Mesenchymal stem cell (in vitro differentiated cells and primary cell): ENCODE measurements around the gene ZFYVE26.
"Not testable (repeated sequence)": the region's sequence is repeated elsewhere in the genome, so short reads cannot be mapped to it uniquely, and the experiment has no call there.

Source experiments
- DNase-seq: peaks from one replicate; pipeline ENCODE4 v3.0.0-alpha.2; 2013
- H2AFZ ChIP-seq: one replicate; pipeline ENCODE4 v1.6.1; 2013; ENCODE audit warnings: low read depth, mild to moderate bottlenecking, control low read depth, inconsistent platforms, low read length, moderate library complexity
- H2AK5ac ChIP-seq: 2 replicates; pipeline ENCODE4 v1.6.1; 2013; ENCODE audit warnings: low read length, moderate library complexity, mild to moderate bottlenecking, inconsistent platforms; ENCODE audit not compliant: severe bottlenecking
- H2BK120ac ChIP-seq: one replicate; pipeline ENCODE4 v1.6.1; 2013; ENCODE audit warnings: low read depth, mild to moderate bottlenecking, inconsistent platforms, low read length, moderate library complexity
- H2BK12ac ChIP-seq, 2 experiments: one replicate each; pipeline ENCODE4 v1.6.1; 2013; ENCODE audit warnings: inconsistent platforms in 2 of 2, low read length in 2 of 2, mild to moderate bottlenecking in 2 of 2, moderate library complexity in 2 of 2, control low read depth in 1 of 2
- H2BK15ac ChIP-seq: one replicate; pipeline ENCODE4 v1.6.1; 2013; ENCODE audit warnings: mild to moderate bottlenecking, low read depth, inconsistent platforms; ENCODE audit not compliant: poor library complexity, severe bottlenecking
- H2BK5ac ChIP-seq: 2 replicates; pipeline ENCODE4 v1.6.1; 2013; ENCODE audit warnings: low read depth, mild to moderate bottlenecking, low read length, control low read depth, inconsistent platforms; ENCODE audit not compliant: poor library complexity, severe bottlenecking
- H3K14ac ChIP-seq, 2 experiments: one replicate each; pipeline ENCODE4 v1.6.1; 2013; ENCODE audit warnings: inconsistent platforms in 2 of 2, low read length in 2 of 2, control low read depth in 1 of 2, mild to moderate bottlenecking in 1 of 2, moderate library complexity in 1 of 2
- H3K18ac ChIP-seq, 2 experiments: one replicate each; pipeline ENCODE4 v1.6.1; 2013; ENCODE audit warnings: inconsistent platforms in 2 of 2, low read length in 2 of 2, control low read depth in 1 of 2, low read depth in 1 of 2, mild to moderate bottlenecking in 1 of 2
- H3K23ac ChIP-seq, 2 experiments: one replicate each; pipeline ENCODE4 v1.6.1; 2013; ENCODE audit warnings: inconsistent platforms in 2 of 2, low read length in 2 of 2, mild to moderate bottlenecking in 2 of 2, moderate library complexity in 2 of 2, control low read depth in 1 of 2
- H3K27ac ChIP-seq: 2 replicates; pipeline ENCODE4 v1.5.1; 2013; ENCODE audit warnings: mild to moderate bottlenecking, moderate library complexity, low read length, control low read depth, inconsistent platforms; ENCODE audit not compliant: poor library complexity, severe bottlenecking
- H3K27me3 ChIP-seq, 2 experiments: 2 replicates each; pipeline versions ENCODE4 v1.6.1 to v1.7.0; 2013; ENCODE audit warnings: low read length in 2 of 2, mild to moderate bottlenecking in 2 of 2, moderate library complexity in 2 of 2, control low read depth in 1 of 2, inconsistent platforms in 1 of 2; ENCODE audit not compliant: control insufficient read depth in 1 of 2, insufficient read depth in 1 of 2
- H3K36me3 ChIP-seq, 2 experiments: 2 replicates each; pipeline versions ENCODE4 v1.6.1 to v1.7.0; 2013; ENCODE audit warnings: low read length in 2 of 2, control low read depth in 1 of 2, inconsistent platforms in 1 of 2, low read depth in 1 of 2, mild to moderate bottlenecking in 1 of 2; ENCODE audit not compliant: insufficient read depth in 2 of 2, control insufficient read depth in 1 of 2
- H3K4ac ChIP-seq, 2 experiments: one replicate each; pipeline ENCODE4 v1.6.1; 2013; ENCODE audit warnings: inconsistent platforms in 2 of 2, low read length in 2 of 2, mild to moderate bottlenecking in 2 of 2, moderate library complexity in 2 of 2, control low read depth in 1 of 2, low read depth in 1 of 2
- H3K4me1 ChIP-seq: 2 replicates; pipeline ENCODE4 v1.6.1; 2013; ENCODE audit warnings: low read depth, low read length, control low read depth; ENCODE audit not compliant: control insufficient read depth, insufficient read depth
- H3K4me2 ChIP-seq: 2 replicates; pipeline ENCODE4 v1.6.1; 2013; ENCODE audit warnings: low read length, mild to moderate bottlenecking, inconsistent platforms; ENCODE audit not compliant: poor library complexity, severe bottlenecking
- H3K4me3 ChIP-seq, 2 experiments: 2 replicates each; pipeline versions ENCODE4 v1.5.1 to v1.7.0; 2013; ENCODE audit warnings: low read length in 2 of 2, mild to moderate bottlenecking in 2 of 2, control low read depth in 1 of 2, low read depth in 1 of 2; ENCODE audit not compliant: insufficient read depth in 1 of 2
- H3K79me1 ChIP-seq: replicated peaks from 2 replicates; pipeline ENCODE4 v1.6.1; 2013; ENCODE audit warnings: mild to moderate bottlenecking, control low read depth, low read length, inconsistent platforms; ENCODE audit not compliant: poor library complexity, severe bottlenecking
- H3K9ac ChIP-seq: 2 replicates; pipeline ENCODE4 v1.7.0; 2013; ENCODE audit warnings: mild to moderate bottlenecking, low read length, moderate library complexity
- H3K9me3 ChIP-seq: 2 replicates; pipeline ENCODE4 v1.7.0; 2013; ENCODE audit warnings: mild to moderate bottlenecking, low read length; ENCODE audit not compliant: control insufficient read depth
- H4K8ac ChIP-seq: one replicate; pipeline ENCODE4 v1.6.1; 2013; ENCODE audit warnings: inconsistent platforms, mild to moderate bottlenecking, low read length, moderate library complexity
- H4K91ac ChIP-seq: one replicate; pipeline ENCODE4 v1.6.1; 2013; ENCODE audit warnings: mild to moderate bottlenecking, low read length, inconsistent platforms
- WGBS: methylation state at CpG from one replicate; pipeline ENCODE4 v1.1.7; 2013; ENCODE audit warnings: mixed read lengths; 5-methylcytosine and 5-hydroxymethylcytosine counted together

ZFYVE26 gene

GRCh38 chr14:67719385-67719784, 97.0 kb downstream of the ZFYVE26 start:
- not testable (repeated sequence) for H2BK15ac ChIP-seq, H2BK5ac ChIP-seq, H3K4ac ChIP-seq, H2BK120ac ChIP-seq, H3K4me3 ChIP-seq, H3K9me3 ChIP-seq, DNase-seq, H3K14ac ChIP-seq, H3K4me1 ChIP-seq, H3K23ac ChIP-seq, H3K4me2 ChIP-seq, H2AFZ ChIP-seq, H4K8ac ChIP-seq, H2AK5ac ChIP-seq, H4K91ac ChIP-seq, H3K9ac ChIP-seq, H3K27ac ChIP-seq, H2BK12ac ChIP-seq, H3K79me1 ChIP-seq, H3K18ac ChIP-seq, H3K36me3 ChIP-seq
- 91% methylated on average over 3 of the region's 3 CpGs for WGBS
- H3K27me3 ChIP-seq = peaks cover 27 to 41% of the 10 kb centered on the region in 2 experiments

- H3K23ac ChIP-seq = no peak overlapping the region
- no peak overlapping the region for H2BK12ac ChIP-seq
- no peaks in the 10 kb centered on the region for H3K4me1 ChIP-seq
- H3K9me3 ChIP-seq = no peaks in the 10 kb centered on the region
- no peak overlapping the region for H2BK120ac ChIP-seq
- H3K9ac ChIP-seq = no peak overlapping the region
- DNase-seq = no peak
- H3K4me2 ChIP-seq = no peak overlapping the region
- no peak overlapping the region for H3K4ac ChIP-seq
- no peak overlapping the region for H3K14ac ChIP-seq
- H2AFZ ChIP-seq = no peak overlapping the region
- H2AK5ac ChIP-seq = no peak overlapping the region
- H4K8ac ChIP-seq = no peak overlapping the region
- WGBS = 82% methylated on average over 2 of the region's 2 CpGs
- H3K79me1 ChIP-seq = no peaks in the 10 kb centered on the region
- no peak overlapping the region for H2BK5ac ChIP-seq
- no peak overlapping the region for H3K27ac ChIP-seq
- no peak overlapping the region for H3K4me3 ChIP-seq
- H3K18ac ChIP-seq = no peak overlapping the region
- no peak overlapping the region for H2BK15ac ChIP-seq
- no peaks in the 10 kb centered on the region for H3K36me3 ChIP-seq
- H4K91ac ChIP-seq = no peak overlapping the region
- H3K27me3 ChIP-seq = peaks cover 21 to 30% of the 10 kb centered on the region in 2 experiments
These were observed 98.1 kb downstream of the ZFYVE26 start for GRCh38 chr14:67718265-67718664.

- Histone ChIP-seq H3K18ac (no peak overlapping the region), H4K91ac (no peak overlapping the region), H2BK120ac (no peak overlapping the region), H2BK5ac (no peak overlapping the region), H2AK5ac (no peak overlapping the region), H2AFZ (no peak overlapping the region), H2BK15ac (no peak overlapping the region), H3K27ac (no peak overlapping the region), H3K79me1 (no peaks in the 10 kb centered on the region), H3K36me3 (no peaks in the 10 kb centered on the region), H4K8ac (no peak overlapping the region), H2BK12ac (no peak overlapping the region), H3K27me3 (peaks cover 11 to 23% of the 10 kb centered on the region in 2 experiments), H3K9me3 (no peaks in the 10 kb centered on the region), H3K4me1 (no peaks in the 10 kb centered on the region), H3K14ac (no peak overlapping the region), H3K4me2 (no peak overlapping the region), H3K4me3 (no peak overlapping the region), H3K4ac (no peak overlapping the region), H3K9ac (no peak overlapping the region), H3K23ac (no peak overlapping the region)
- WGBS = no CpG with 5 or more reads among the region's 1 CpG
- no peak for DNase-seq
These were observed 99.3 kb downstream of the ZFYVE26 start for GRCh38 chr14:67717048-67717447.

GRCh38 chr14:67710209-67710608, 106.2 kb downstream of the ZFYVE26 start:
- no peak overlapping the region for H3K9ac ChIP-seq
- H3K27me3 ChIP-seq = no peaks in the 10 kb centered on the region
- H3K36me3 ChIP-seq = no peaks in the 10 kb centered on the region
- DNase-seq = no peak
- H3K27ac ChIP-seq = no peak overlapping the region
- H3K9me3 ChIP-seq = no peaks in the 10 kb centered on the region
- no peak overlapping the region for H3K4ac ChIP-seq
- WGBS = 67% methylated on average over 1 of the region's 2 CpGs
- H3K23ac ChIP-seq = no peak overlapping the region
- no peak overlapping the region for H3K14ac ChIP-seq
- H3K79me1 ChIP-seq = no peaks in the 10 kb centered on the region
- H4K8ac ChIP-seq = no peak overlapping the region
- no peak overlapping the region for H3K4me2 ChIP-seq
- no peak overlapping the region for H2BK5ac ChIP-seq
- no peak overlapping the region for H2BK120ac ChIP-seq
- H4K91ac ChIP-seq = no peak overlapping the region
- no peak overlapping the region for H2AFZ ChIP-seq
- no peaks in the 10 kb centered on the region for H3K4me1 ChIP-seq
- H2AK5ac ChIP-seq = no peak overlapping the region
- H3K4me3 ChIP-seq = no peak overlapping the region
- H2BK15ac ChIP-seq = no peak overlapping the region
- no peak overlapping the region for H2BK12ac ChIP-seq
- H3K18ac ChIP-seq = no peak overlapping the region
